HEK293T (cell line): ENCODE results near the gene NRL.

Experiments used
- CTCF ChIA-PET: fragments of 350-600 bp; formaldehyde crosslinking; extraction: SDS; loops from one replicate; lab custom pipeline; 2021; ENCODE audit warnings: antibody characterized with exemption, inconsistent platforms; lab: Yijun Ruan, JAX
- POLR2A ChIA-PET: fragments of 350-600 bp; formaldehyde crosslinking; extraction: SDS; loops from one replicate; lab custom pipeline; 2020; ENCODE audit warnings: antibody characterized with exemption, inconsistent platforms; lab: Yijun Ruan, JAX
- DNase-seq: peaks from one replicate; pipeline ENCODE4 v3.0.0; 2012; ENCODE audit warnings: mixed read lengths; ENCODE audit errors: extremely low spot score
- ARNT ChIP-seq: fragments of 450-650 bp; IDR thresholded peaks from 2 replicates; pipeline ENCODE4 v1.6.1; 2017; ENCODE audit warnings: mild to moderate bottlenecking
- BHLHE40 ChIP-seq: fragments of 450-650 bp; IDR thresholded peaks from 2 replicates; pipeline ENCODE4 v1.6.1; 2016; ENCODE audit warnings: mild to moderate bottlenecking, moderate library complexity, borderline replicate concordance
- CTBP1 ChIP-seq: fragments of 450-650 bp; IDR thresholded peaks from 2 replicates; pipeline ENCODE4 v1.6.1; 2016; ENCODE audit warnings: borderline replicate concordance
- ELF4 ChIP-seq: fragments of 450-650 bp; IDR thresholded peaks from 2 replicates; pipeline ENCODE4 v1.6.1; 2017; ENCODE audit warnings: antibody characterized with exemption
- FOXA1 ChIP-seq: fragments of 450-650 bp; IDR thresholded peaks from 2 replicates; pipeline ENCODE4 v1.6.1; 2016; ENCODE audit warnings: mild to moderate bottlenecking
- FOXK2 ChIP-seq: fragments of 450-650 bp; IDR thresholded peaks from 2 replicates; pipeline ENCODE4 v1.6.1; 2016; ENCODE audit warnings: mild to moderate bottlenecking
- FOXM1 ChIP-seq: fragments of 450-650 bp; IDR thresholded peaks from 2 replicates; pipeline ENCODE4 v1.6.1; 2017; ENCODE audit warnings: mild to moderate bottlenecking, borderline replicate concordance
- HDGF ChIP-seq: fragments of 450-650 bp; IDR thresholded peaks from 2 replicates; pipeline ENCODE4 v1.6.1; 2017; ENCODE audit warnings: antibody characterized with exemption, borderline replicate concordance
- L3MBTL2 ChIP-seq: fragments of 450-650 bp; conservative IDR thresholded peaks from 2 replicates; pipeline ENCODE4 v1.6.1; 2016; ENCODE audit warnings: mild to moderate bottlenecking
- LEF1 ChIP-seq: fragments of 450-650 bp; IDR thresholded peaks from 2 replicates; pipeline ENCODE4 v1.6.1; 2017; ENCODE audit warnings: mild to moderate bottlenecking, borderline replicate concordance
- NFRKB ChIP-seq: fragments of 450-650 bp; IDR thresholded peaks from 2 replicates; pipeline ENCODE4 v1.6.1; 2016; ENCODE audit warnings: mild to moderate bottlenecking, moderate library complexity
- SP1 ChIP-seq: fragments of 450-650 bp; IDR thresholded peaks from 2 replicates; pipeline ENCODE4 v1.6.1; 2017
- SUZ12 ChIP-seq: fragments of 450-650 bp; IDR thresholded peaks from 2 replicates; pipeline ENCODE4 v1.6.1; 2016; ENCODE audit warnings: mild to moderate bottlenecking
- TARDBP ChIP-seq: fragments of 450-650 bp; IDR thresholded peaks from 2 replicates; pipeline ENCODE4 v1.6.1; 2016
- ZNF384 ChIP-seq: fragments of 450-650 bp; IDR thresholded peaks from 2 replicates; pipeline ENCODE4 v1.6.1; 2016
- TF ChIP-seq, protein P1 (sequence below): fragments of 450-650 bp; IDR thresholded peaks from 2 replicates; pipeline ENCODE4 v1.6.1; 2016

The NRL gene

DNA sequence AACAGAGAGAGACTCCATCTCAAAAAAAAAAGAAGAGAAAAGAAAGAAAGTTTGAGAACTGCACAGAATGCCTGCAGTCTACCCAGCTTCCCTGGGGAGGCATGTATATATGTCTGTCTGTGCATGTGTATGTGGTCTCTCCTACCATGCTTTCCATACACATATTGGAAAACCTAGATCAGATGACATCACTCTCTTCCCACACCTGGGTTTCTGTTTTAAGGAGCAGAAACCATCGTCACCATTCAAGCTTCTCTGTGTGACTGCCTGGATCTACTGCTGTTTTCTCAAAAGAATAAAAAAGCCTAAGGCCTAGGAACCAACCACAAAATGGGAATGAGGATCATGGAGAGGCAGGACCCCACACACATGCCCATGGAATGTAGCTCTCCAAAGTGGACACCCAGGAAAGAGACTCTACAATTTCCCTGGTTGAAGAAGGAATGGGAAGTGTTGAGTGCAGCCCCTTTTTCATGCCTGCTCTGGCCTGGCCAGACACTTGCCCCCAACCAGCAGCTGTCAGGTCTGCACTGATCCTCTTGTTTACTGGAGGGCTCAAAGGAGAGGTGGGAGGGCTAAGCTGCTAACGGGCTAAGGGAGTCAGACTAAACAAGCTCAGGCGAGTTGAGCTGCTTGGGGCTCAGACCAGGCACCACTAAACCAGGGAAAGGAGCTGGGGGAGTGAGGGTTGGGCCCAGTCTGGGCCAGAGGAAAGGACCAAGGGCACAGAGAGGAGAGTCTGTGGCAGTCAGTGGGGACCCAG, 28.4 kb downstream of the NRL start:
- DNase-seq, result no peak
- TF ChIP-seq ELF4 (no peak), FOXK2 (no peak), BHLHE40 (no peak), FOXA1 (no peak), FOXM1 (no peak), ARNT (no peak), L3MBTL2 (no peak), ZNF384 (no peak), CTBP1 (no peak), NFRKB (no peak), TARDBP (no peak), SP1 (no peak), SUZ12 (no peak), LEF1 (no peak), HDGF (no peak)
- TF ChIP-seq, protein P1, sequence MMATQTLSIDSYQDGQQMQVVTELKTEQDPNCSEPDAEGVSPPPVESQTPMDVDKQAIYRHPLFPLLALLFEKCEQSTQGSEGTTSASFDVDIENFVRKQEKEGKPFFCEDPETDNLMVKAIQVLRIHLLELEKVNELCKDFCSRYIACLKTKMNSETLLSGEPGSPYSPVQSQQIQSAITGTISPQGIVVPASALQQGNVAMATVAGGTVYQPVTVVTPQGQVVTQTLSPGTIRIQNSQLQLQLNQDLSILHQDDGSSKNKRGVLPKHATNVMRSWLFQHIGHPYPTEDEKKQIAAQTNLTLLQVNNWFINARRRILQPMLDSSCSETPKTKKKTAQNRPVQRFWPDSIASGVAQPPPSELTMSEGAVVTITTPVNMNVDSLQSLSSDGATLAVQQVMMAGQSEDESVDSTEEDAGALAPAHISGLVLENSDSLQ, result no peak
- CTCF ChIA-PET, result interaction anchor here (2.5 kb wide), 1 partner anchor 28 kb away, joined by 8 read pairs; no protein-coding TSS in a partner anchor
- POLR2A ChIA-PET, result interaction anchor here (1.3 kb wide), 1 partner anchor 27 kb away, joined by 6 read pairs; no protein-coding TSS in a partner anchor

DNA sequence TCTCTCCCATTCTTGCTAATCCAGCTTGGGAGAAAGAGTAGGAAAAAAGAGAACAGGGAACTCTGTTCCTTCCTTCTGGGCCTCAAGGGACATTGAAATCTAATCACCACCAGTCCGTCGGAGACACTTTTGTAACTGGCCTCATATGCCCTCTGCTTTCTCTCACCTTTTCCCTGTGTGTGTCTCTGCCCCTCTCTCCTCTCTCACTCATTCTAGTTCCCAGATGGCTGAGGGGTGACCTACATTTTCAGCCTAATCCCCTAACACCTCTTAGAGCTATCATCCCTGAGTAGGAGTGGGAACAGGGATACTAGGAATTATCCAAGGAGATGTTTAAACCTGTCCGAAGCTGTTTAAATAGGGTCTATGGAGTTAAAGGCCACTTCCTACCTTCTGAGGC, 29.5 kb downstream of the NRL start:
- ChIA-PET CTCF (interaction anchor here (2.5 kb wide), 1 partner anchor 27 kb away, joined by 8 read pairs; no protein-coding TSS in a partner anchor), POLR2A (interaction anchor here (1.8 to 2.4 kb wide), 3 partner anchors 9 to 33 kb away, joined by 8 to 18 read pairs (median 8); partner anchors contain the start of genes CARMIL3, DCAF11, NRL and PCK2)
- no peak for TF ChIP-seq HDGF
- no peak for TF ChIP-seq SP1
- TF ChIP-seq LEF1, result no peak
- TF ChIP-seq, protein P1, result no peak
- TF ChIP-seq FOXA1, result no peak
- TF ChIP-seq FOXM1, result no peak
- no peak for TF ChIP-seq FOXK2
- TF ChIP-seq ZNF384, result no peak
- no peak for TF ChIP-seq ARNT
- no peak for TF ChIP-seq TARDBP
- TF ChIP-seq ELF4, result no peak
- TF ChIP-seq CTBP1, result no peak
- TF ChIP-seq L3MBTL2, result no peak
- no peak for TF ChIP-seq NFRKB
- no peak for TF ChIP-seq SUZ12
- DNase-seq, result no peak

DNA sequence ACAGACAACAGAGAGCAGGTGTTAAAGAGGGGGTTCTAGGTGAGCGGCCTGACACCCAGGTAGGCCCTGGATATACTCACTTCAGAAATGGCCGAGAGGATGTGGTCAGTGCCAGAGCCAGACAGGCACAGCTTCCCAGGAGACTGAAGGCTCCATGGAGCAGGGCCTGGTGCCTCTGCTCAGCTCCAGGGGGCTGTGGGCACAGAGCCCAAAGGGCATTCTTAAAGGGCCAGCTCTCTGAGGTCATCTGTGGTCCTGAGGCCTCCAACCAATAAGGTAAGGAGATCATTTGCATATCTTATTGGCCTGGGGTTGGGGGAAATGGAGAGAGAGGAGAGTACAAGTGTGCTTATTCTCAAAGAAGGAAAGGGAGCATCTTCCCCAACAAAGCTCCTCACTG, 30.3 kb downstream of the NRL start:
- TF ChIP-seq ARNT (no peak), SP1 (no peak), FOXA1 (no peak), ELF4 (no peak), L3MBTL2 (no peak), NFRKB (no peak), FOXK2 (no peak)
- no peak for DNase-seq
- ChIA-PET POLR2A (interaction anchor here (1.8 to 2.4 kb wide), 3 partner anchors 9 to 32 kb away, joined by 8 to 18 read pairs (median 8); partner anchors contain the start of genes CARMIL3, DCAF11, NRL and PCK2), CTCF (interaction anchor here (2.5 kb wide), 1 partner anchor 26 kb away, joined by 8 read pairs; no protein-coding TSS in a partner anchor)

DNA sequence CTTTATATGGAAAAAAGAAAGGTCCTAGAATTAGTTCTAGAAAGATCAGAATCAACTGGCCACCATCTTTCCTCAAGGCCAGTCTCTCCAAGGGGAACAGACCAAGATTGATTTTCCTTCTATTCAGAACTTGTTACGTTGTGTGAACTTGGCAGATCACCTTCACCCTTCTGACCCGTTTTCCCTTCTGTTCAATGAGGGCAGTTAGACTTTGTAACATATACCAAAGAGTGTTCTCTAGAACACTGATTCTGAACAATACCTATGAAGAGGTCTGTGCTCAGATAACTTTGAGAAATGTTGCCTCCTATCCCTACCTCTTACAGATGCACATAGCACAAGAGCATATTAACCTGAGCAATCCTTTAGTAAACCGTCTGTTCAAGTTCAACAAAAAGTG, 31.3 kb downstream of the NRL start:
- POLR2A ChIA-PET, result interaction anchor here (2.0 to 6.4 kb wide), 3 partner anchors 11 to 31 kb away, joined by 8 to 76 read pairs (median 8); partner anchors contain the start of genes CARMIL3, DCAF11, NRL and PCK2
- no peak for TF ChIP-seq ARNT
- no peak for TF ChIP-seq FOXK2
- TF ChIP-seq L3MBTL2, result no peak
- TF ChIP-seq LEF1, result no peak
- TF ChIP-seq ZNF384, result no peak
- TF ChIP-seq HDGF, result no peak
- TF ChIP-seq SUZ12, result no peak
- TF ChIP-seq ELF4, result no peak
- no peak for TF ChIP-seq SP1
- CTCF ChIA-PET, result no interaction called here
- no peak for DNase-seq

DNA sequence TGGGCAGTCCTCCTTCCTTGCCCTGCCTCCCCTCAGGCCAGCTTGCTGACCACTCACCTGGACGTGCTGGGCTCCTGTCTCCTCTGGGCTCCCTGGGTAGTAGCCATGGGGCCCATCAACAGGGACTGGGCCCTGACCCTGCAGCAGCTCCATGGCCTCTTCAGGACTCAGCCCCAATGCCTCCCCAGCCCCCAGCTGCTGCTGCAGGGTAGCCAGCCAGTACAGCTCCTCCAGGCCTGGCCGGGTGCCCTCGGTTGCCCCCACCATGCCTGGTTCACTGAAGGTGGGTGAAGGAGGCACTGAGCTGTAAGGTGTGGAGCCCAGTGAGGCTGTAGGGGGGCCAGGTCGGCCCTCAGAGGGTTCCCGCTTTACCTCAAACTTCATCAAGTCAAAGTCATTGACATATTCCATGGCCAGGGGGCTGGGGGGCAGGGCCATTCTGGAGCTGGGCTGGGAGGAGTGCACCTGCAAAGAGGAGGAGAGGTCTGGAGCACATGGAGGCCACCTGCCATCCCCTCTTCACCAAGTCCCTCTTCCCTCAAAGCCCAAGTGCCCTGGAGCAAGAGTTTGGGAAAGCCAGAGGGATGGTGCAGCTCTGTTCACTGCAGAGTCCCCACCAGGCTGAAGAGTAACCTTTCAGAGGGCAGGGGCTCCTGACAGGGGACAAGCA, 32.2 kb downstream of the NRL start:
- TF ChIP-seq SP1 (no peak), ELF4 (no peak), CTBP1 (no peak), BHLHE40 (no peak)
- no peak for DNase-seq
- POLR2A ChIA-PET, result interaction anchor here (1.3 to 6.4 kb wide), 5 partner anchors 12 to 32 kb away, joined by 3 to 76 read pairs (median 10); partner anchors contain the start of genes DCAF11, NRL and PCK2
- CTCF ChIA-PET, result interaction anchor here (0.6 to 3.9 kb wide), 5 partner anchors 8 to 44 kb away, joined by 3 to 36 read pairs (median 4); partner anchors contain the start of gene CPNE6

DNA sequence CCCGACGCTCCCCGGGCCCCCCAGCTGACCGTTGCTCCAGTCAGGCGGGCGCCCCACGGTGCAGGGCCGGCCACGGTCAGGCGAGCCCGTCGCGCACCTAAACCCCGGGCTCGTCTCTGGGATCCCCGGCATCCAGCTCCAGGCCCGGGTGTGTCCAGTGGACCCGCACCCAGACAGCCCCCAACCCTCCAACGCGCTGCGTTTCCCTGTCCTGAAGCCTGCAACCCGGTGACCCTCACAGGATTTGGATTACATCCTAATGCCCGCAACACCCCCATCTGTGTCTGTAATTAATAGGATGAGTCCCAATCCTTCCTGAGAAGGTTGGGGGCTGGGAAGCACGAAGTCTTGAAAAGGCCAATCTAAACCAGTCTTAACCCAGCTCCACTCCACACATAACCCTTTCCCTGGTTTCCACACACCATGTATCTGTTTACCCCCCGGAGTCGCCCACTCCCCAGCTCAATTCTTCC, 33.0 kb downstream of the NRL start:
- DNase-seq, result no peak
- ChIA-PET POLR2A (interaction anchor here (0.9 to 6.4 kb wide), 8 partner anchors 8 to 32 kb away, joined by 3 to 76 read pairs (median 6); partner anchors contain the start of genes DCAF11, NRL and PCK2), CTCF (interaction anchor here (0.7 to 3.9 kb wide), 4 partner anchors 9 to 27 kb away, joined by 4 to 36 read pairs (median 17); no protein-coding TSS in a partner anchor)
- TF ChIP-seq FOXK2 (no peak), FOXA1 (no peak), LEF1 (no peak), BHLHE40 (no peak), HDGF (no peak), ZNF384 (no peak), ELF4 (no peak), SP1 (no peak), FOXM1 (no peak), TARDBP (no peak), ARNT (no peak), CTBP1 (no peak), L3MBTL2 (no peak), NFRKB (no peak), SUZ12 (no peak)
- TF ChIP-seq, protein P1, result no peak
